Body of pancreas (tissue), 4 donors: Measurements from ENCODE around the gene PLXNB3.

ENCODE experiments used
- POLR2A ChIP-seq, 3 donors: fragments of 450-650 bp; IDR thresholded peaks; one replicate each; pipeline ENCODE4 v1.6.1; 2016; ENCODE audit warnings: antibody characterized with exemption in 3 of 3, mild to moderate bottlenecking in 2 of 3
- TF ChIP-seq, protein P1 (sequence below), 7 experiments: fragments of 450-650 bp in 4 of 7; fragments of 200-600 bp in 3 of 7; sonication (generic) in 3 of 7; IDR thresholded peaks; one replicate each; pipeline ENCODE4 v1.5.1; 2016 to 2019; ENCODE audit warnings: antibody characterized with exemption in 7 of 7

DNA sequence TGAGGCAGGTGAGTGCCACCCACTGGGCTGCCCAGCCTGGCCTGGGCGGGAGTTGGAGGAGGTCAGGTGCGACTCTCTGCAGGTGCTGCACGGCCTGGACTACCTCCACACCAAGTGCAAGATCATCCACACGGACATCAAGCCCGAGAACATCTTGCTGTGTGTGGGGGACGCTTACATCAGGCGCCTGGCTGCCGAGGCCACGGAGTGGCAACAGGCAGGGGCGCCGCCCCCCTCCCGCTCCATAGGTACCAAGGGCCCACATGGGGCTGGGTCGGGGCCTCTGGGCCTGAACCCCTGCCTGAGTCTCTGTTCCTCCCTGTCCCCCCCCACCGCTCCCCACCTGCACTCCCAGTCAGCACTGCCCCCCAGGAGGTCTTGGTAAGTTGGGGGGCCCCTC, 18.8 kb downstream of the PLXNB3 start:
- no peak for TF ChIP-seq POLR2A (IDR thresholded peaks at IDR 0.05)
- TF ChIP-seq, protein P1, sequence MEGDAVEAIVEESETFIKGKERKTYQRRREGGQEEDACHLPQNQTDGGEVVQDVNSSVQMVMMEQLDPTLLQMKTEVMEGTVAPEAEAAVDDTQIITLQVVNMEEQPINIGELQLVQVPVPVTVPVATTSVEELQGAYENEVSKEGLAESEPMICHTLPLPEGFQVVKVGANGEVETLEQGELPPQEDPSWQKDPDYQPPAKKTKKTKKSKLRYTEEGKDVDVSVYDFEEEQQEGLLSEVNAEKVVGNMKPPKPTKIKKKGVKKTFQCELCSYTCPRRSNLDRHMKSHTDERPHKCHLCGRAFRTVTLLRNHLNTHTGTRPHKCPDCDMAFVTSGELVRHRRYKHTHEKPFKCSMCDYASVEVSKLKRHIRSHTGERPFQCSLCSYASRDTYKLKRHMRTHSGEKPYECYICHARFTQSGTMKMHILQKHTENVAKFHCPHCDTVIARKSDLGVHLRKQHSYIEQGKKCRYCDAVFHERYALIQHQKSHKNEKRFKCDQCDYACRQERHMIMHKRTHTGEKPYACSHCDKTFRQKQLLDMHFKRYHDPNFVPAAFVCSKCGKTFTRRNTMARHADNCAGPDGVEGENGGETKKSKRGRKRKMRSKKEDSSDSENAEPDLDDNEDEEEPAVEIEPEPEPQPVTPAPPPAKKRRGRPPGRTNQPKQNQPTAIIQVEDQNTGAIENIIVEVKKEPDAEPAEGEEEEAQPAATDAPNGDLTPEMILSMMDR (IDR thresholded peaks at IDR 0.05), result no peak
